Measurements from ENCODE around the gene MPHOSPH9. TPM values are rescaled to one million over a fixed set of nuclear protein-coding genes. Genes with fewer than 3 reads are reported as not detected.

The MPHOSPH9 gene
- total and polyA plus RNA-seq, 2 of the 4 experiments (the other 2 are of a cell fraction): 7.6 to 17.0 TPM

DNA sequence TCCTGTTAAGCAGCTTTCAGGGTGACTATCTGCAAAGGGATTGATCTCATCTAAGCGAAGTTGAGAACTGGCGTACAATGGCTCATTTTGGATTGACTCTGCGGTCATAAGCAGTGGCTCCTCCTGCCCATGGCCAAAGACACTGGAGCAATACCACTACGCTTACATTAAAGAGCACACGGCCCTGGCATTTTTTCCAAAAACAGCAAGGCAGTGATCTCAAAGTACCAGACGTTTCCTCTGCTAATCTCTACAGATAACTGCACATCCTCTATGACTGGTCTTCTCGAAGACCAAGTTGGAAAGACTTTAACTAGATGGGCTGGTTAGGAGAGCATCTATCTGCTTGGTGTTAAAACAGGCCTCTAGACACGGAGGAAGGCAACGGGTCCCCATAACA is 84.7 kb downstream of the MPHOSPH9 start:
- dilution Hi-C loops (cut with HindIII; ENCODE audit: low sequenced_read_pairs, unreplicated experiment) (no loop called here), intact Hi-C loops (cut with micrococcal nuclease) (no loop called here), in situ Hi-C loops (cut with MboI; ENCODE audit: low sequenced_read_pairs) (loop anchor here (10.0 kb wide), 1 partner anchor 163 kb away; the partner anchor contains the start of gene ARL6IP4)
- peaks cover 17% of the 10 kb centered on the region for H3K4me1 ChIP-seq (ENCODE audit: control insufficient read depth, insufficient read depth, low read length)
- no peak overlapping the region for H3K14ac ChIP-seq (replicated peaks; ENCODE audit: low read depth, low read length)
- ChIA-PET CTCF (interaction anchor here (1.2 kb wide), 1 partner anchor 106 kb away, joined by 4 read pairs; no protein-coding TSS in a partner anchor), POLR2A (ENCODE audit: unreplicated experiment) (interaction anchor here (1.4 kb wide), 1 partner anchor 106 kb away, joined by 3 read pairs; no protein-coding TSS in a partner anchor)
- no peak overlapping the region for H4K91ac ChIP-seq (ENCODE audit: insufficient read depth, low read depth, low read length)
- H2AK9ac ChIP-seq (replicated peaks; ENCODE audit: low read depth, low read length, poor library complexity): no peak overlapping the region
- H3K36me3 ChIP-seq (ENCODE audit: control insufficient read depth, insufficient read depth, low read length): peaks cover 4% of the 10 kb centered on the region; the same call in 1 of the 2 replicates
- no peak overlapping the region for H4K8ac ChIP-seq (ENCODE audit: low read depth in 2 of 2, low read length in 2 of 2)
- ATAC-seq (ENCODE audit: low read depth): no peak
- no peak overlapping the region for H3K18ac ChIP-seq (ENCODE audit: low read depth, low read length)
- H3K56ac ChIP-seq (ENCODE audit: extremely low read depth, insufficient read depth, low read length): no peak overlapping the region
- H3K79me1 ChIP-seq (ENCODE audit: low read depth in 1 of 2, low read length in 2 of 2): peaks cover 4 to 45% of the 10 kb centered on the region in 2 experiments
- no peak overlapping the region for H3K4me2 ChIP-seq (ENCODE audit: low read depth, low read length)
- no peak overlapping the region for H4K5ac ChIP-seq (ENCODE audit: low read depth, low read length)
- BruUV-seq (replicated peaks): no TSS peak
- H2BK120ac ChIP-seq (ENCODE audit: low read depth, low read length): no peak overlapping the region
- no peak for TF ChIP-seq NFE2L2 (IDR thresholded peaks at IDR 0.05; ENCODE audit: low read depth, low read length)
- no peak for TF ChIP-seq SMC3 (IDR thresholded peaks at IDR 0.05; ENCODE audit: low read depth, low read length)
- TF ChIP-seq RAD21 (IDR thresholded peaks at IDR 0.05; ENCODE audit: low read length): no peak
- no peak for TF ChIP-seq POLR2A (IDR thresholded peaks at IDR 0.05; ENCODE audit: low read depth, low read length)
- TF ChIP-seq, protein P1, sequence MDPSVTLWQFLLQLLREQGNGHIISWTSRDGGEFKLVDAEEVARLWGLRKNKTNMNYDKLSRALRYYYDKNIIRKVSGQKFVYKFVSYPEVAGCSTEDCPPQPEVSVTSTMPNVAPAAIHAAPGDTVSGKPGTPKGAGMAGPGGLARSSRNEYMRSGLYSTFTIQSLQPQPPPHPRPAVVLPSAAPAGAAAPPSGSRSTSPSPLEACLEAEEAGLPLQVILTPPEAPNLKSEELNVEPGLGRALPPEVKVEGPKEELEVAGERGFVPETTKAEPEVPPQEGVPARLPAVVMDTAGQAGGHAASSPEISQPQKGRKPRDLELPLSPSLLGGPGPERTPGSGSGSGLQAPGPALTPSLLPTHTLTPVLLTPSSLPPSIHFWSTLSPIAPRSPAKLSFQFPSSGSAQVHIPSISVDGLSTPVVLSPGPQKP (IDR thresholded peaks at IDR 0.05; ENCODE audit: borderline replicate concordance, low read depth, low read length): no peak
- no peak for TF ChIP-seq MAZ (IDR thresholded peaks at IDR 0.05; ENCODE audit: borderline replicate concordance, low read depth, low read length)
- no peak for TF ChIP-seq RFX5 (IDR thresholded peaks at IDR 0.05; ENCODE audit: low read depth, low read length)
- no peak for TF ChIP-seq MXI1 (IDR thresholded peaks at IDR 0.05; ENCODE audit: borderline replicate concordance, low read depth, low read length)
- no peak for TF ChIP-seq BHLHE40 (IDR thresholded peaks at IDR 0.05; ENCODE audit: low read depth, low read length)
- no peak for TF ChIP-seq CHD1 (IDR thresholded peaks at IDR 0.05; ENCODE audit: low read depth, low read length)
- TF ChIP-seq RCOR1 (IDR thresholded peaks at IDR 0.05; ENCODE audit: insufficient replicate concordance, low read length): no peak
- no peak for TF ChIP-seq FOS (IDR thresholded peaks at IDR 0.05; ENCODE audit: low read depth, low read length)
- no peak for TF ChIP-seq MAFK (IDR thresholded peaks at IDR 0.05; ENCODE audit: low read depth, low read length)
- TF ChIP-seq, protein P2, sequence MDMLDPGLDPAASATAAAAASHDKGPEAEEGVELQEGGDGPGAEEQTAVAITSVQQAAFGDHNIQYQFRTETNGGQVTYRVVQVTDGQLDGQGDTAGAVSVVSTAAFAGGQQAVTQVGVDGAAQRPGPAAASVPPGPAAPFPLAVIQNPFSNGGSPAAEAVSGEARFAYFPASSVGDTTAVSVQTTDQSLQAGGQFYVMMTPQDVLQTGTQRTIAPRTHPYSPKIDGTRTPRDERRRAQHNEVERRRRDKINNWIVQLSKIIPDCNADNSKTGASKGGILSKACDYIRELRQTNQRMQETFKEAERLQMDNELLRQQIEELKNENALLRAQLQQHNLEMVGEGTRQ (IDR thresholded peaks at IDR 0.05; ENCODE audit: low read depth, low read length): no peak
- TF ChIP-seq CEBPB (IDR thresholded peaks at IDR 0.05; ENCODE audit: low read depth, low read length): no peak
- TF ChIP-seq, protein P3, sequence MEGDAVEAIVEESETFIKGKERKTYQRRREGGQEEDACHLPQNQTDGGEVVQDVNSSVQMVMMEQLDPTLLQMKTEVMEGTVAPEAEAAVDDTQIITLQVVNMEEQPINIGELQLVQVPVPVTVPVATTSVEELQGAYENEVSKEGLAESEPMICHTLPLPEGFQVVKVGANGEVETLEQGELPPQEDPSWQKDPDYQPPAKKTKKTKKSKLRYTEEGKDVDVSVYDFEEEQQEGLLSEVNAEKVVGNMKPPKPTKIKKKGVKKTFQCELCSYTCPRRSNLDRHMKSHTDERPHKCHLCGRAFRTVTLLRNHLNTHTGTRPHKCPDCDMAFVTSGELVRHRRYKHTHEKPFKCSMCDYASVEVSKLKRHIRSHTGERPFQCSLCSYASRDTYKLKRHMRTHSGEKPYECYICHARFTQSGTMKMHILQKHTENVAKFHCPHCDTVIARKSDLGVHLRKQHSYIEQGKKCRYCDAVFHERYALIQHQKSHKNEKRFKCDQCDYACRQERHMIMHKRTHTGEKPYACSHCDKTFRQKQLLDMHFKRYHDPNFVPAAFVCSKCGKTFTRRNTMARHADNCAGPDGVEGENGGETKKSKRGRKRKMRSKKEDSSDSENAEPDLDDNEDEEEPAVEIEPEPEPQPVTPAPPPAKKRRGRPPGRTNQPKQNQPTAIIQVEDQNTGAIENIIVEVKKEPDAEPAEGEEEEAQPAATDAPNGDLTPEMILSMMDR (conservative IDR thresholded peaks at IDR 0.05; ENCODE audit: low read depth, low read length): no peak
- no peak overlapping the region for H2AFZ ChIP-seq (replicated peaks; ENCODE audit: low read length, poor library complexity)
- H4K20me1 ChIP-seq (ENCODE audit: insufficient read depth, low read length): peaks cover 8% of the 10 kb centered on the region
- H3K9me3 ChIP-seq (ENCODE audit: control insufficient read depth, insufficient read depth, low read length): no peaks in the 10 kb centered on the region
- no peak overlapping the region for H3K4ac ChIP-seq (ENCODE audit: low read depth, low read length)
- peaks cover 4% of the 10 kb centered on the region for H3K9me1 ChIP-seq (ENCODE audit: insufficient read depth, low read length)
- H3K27ac ChIP-seq (ENCODE audit: insufficient read depth, low read length): no peak overlapping the region
- 90% methylated on average over 5 of the region's 9 CpGs; no CpG with 5 or more reads in 1 of the 2 experiments for WGBS, 2 experiments (ENCODE audit: extremely low coverage in 2 of 2, insufficient read length in 1 of 2)
- no peak for DNase-seq
- no peak overlapping the region for H3K9ac ChIP-seq (ENCODE audit: low read depth, low read length)
- H3K27me3 ChIP-seq (ENCODE audit: control insufficient read depth, insufficient read depth, low read length): no peaks in the 10 kb centered on the region
- no peak overlapping the region for H3K4me3 ChIP-seq (ENCODE audit: insufficient read depth, low read depth, low read length)
- H2BK5ac ChIP-seq (ENCODE audit: low read depth, low read length, poor library complexity, severe bottlenecking): no peak overlapping the region
- H2AK5ac ChIP-seq (ENCODE audit: low read depth, low read length): no peak overlapping the region
- H3K23ac ChIP-seq (ENCODE audit: low read depth, low read length): no peak overlapping the region
- H2BK15ac ChIP-seq (ENCODE audit: low read depth, low read length): no peak overlapping the region
- no peak overlapping the region for H2BK20ac ChIP-seq (ENCODE audit: low read depth, low read length)

Measured in IMR-90 (cell line).